Uterus (tissue), 2 donors: ENCODE data around the gene EGFLAM.

Experiments used
- CTCF ChIP-seq, 4 experiments: fragments of 200-600 bp in 2 of 4; fragments of 450-650 bp in 2 of 4; sonication (generic) in 2 of 4; IDR thresholded peaks; one replicate each; pipeline ENCODE4 v1.5.1; 2016 to 2019; ENCODE audit warnings: antibody characterized with exemption in 4 of 4, mild to moderate bottlenecking in 2 of 4, moderate library complexity in 1 of 4
- POLR2A ChIP-seq, 2 donors: fragments of 450-650 bp; IDR thresholded peaks; one replicate each; pipeline ENCODE4 v1.6.1; 2016; ENCODE audit warnings: antibody characterized with exemption in 2 of 2, mild to moderate bottlenecking in 1 of 2, moderate library complexity in 1 of 2

DNA sequence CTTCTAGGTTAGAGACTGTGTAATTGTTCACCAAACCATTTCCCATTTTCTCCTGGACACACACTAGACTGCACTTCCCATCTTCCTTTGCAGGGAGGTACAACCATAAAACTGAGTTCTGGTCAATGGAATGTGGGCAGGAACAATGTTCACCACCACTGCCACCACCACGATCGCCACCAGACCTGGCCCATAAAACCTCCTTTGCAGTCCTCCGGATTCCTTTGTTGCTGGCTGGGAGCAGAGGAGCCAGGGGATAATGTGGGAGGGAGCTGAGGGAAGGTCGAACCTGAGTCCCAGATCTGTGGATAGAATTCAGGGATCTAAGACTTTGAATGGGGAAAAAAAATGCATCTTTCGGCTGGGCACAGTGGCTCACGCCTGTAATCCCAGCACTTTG, 29.4 kb upstream of the EGFLAM start:
- TF ChIP-seq CTCF (IDR thresholded peaks at IDR 0.05) (no peak), POLR2A (IDR thresholded peaks at IDR 0.05) (no peak)
